Inferior parietal cortex (tissue), 1 donor: ENCODE measurements around the gene HEXIM1.

Experiments used
- DNase-seq: peaks from one replicate; pipeline ENCODE4 v3.0.0-alpha.2; 2016; ENCODE audit errors: extremely low spot score

HEXIM1 gene

GRCh38 chr17:45129426-45129939, 18.8 kb upstream of the HEXIM1 start:
- DNase-seq: no peak

DNA sequence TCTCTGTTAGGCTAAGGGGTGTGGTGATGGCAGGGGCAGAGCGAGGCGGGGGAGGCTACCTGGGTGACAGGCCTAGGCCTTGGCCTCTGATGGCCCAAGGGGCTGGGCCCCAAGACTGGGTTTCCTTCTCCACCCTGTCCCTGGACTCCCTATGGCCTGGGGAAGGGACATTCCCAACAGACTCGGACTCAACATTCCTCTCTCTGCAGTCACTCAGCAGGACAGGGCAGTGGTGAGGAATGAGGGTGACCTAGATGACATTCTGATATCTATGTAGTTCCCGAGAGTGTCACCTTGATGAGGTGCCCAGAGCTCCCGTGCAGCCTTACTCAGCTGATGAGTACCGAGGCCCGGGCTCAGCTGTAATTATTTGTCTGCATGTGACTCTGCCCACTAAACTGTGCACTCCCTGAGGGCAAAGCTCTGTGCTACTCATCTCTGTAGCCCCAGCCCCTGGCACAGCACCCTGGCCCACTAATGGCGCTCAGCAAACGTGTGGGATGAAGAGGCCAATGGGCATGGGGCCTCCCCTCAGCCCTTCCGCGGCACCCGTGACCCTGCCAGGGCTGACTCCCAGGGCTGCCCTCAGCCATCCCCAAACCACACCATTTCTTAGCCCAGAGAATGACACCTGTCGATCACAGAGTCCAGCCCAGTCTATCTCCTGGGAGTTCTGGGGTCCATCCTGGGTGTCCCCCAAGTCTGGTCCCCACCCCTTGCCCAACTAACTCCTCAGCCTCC, 18.2 kb upstream of the HEXIM1 start:
- DNase-seq: no peak

GRCh38 chr17:45130681-45131615, 17.3 kb upstream of the HEXIM1 start:
- no peak for DNase-seq

DNA sequence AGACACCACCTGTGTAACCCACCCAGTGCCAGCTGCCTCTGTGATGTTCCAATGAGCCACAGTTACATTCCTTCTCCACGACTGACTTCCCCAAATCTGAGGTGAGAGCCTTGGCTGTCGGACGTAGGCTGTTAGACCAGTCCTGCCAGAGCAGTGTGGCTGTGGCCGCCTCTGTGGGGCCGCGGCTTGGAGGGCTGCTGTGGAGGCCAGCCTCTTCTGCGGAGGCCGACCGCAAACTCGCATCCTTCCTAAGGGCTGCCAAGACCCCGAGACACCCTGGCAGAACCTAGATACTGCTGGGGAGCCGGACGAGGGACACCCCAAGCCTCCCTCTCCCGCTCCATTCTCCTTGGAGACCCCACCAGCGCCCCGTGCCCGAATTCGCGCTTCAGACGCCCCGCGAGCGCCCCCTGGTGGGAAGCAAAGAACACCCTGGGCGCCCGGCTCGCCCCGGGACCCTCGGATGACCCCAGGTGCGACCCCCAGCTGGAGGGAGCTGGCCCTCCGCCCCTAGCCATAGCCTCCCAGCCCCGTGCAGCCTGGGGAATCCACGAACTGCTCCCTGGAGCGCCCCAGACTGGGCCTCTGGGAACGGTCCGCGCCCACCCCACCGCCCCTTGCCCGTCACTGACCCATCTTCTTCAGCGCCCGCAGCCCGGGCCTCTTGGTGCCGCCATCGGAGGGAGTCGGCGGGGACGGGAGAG, 16.5 kb upstream of the HEXIM1 start:
- DNase-seq: no peak

DNA sequence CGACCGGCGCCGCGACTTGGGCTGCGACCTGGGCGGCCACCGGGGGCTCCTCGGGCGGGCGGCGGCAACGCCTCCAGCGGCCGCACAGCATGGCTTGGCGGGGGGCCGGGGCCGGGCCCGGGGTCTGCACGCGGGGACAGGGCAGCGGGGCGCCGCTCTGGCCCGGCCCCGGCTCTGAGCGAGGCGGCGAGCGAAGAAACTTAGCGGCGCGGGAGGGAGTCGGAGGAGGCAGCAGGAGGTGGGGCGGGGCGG, 16.0 kb upstream of the HEXIM1 start, which contains the start of gene PLCD3:
Gene PLCD3 (minus strand): TSS at position 196 of the 252 bp plus-strand sequence. CDS start 105 bp downstream, at position 91.
- no peak for DNase-seq

DNA sequence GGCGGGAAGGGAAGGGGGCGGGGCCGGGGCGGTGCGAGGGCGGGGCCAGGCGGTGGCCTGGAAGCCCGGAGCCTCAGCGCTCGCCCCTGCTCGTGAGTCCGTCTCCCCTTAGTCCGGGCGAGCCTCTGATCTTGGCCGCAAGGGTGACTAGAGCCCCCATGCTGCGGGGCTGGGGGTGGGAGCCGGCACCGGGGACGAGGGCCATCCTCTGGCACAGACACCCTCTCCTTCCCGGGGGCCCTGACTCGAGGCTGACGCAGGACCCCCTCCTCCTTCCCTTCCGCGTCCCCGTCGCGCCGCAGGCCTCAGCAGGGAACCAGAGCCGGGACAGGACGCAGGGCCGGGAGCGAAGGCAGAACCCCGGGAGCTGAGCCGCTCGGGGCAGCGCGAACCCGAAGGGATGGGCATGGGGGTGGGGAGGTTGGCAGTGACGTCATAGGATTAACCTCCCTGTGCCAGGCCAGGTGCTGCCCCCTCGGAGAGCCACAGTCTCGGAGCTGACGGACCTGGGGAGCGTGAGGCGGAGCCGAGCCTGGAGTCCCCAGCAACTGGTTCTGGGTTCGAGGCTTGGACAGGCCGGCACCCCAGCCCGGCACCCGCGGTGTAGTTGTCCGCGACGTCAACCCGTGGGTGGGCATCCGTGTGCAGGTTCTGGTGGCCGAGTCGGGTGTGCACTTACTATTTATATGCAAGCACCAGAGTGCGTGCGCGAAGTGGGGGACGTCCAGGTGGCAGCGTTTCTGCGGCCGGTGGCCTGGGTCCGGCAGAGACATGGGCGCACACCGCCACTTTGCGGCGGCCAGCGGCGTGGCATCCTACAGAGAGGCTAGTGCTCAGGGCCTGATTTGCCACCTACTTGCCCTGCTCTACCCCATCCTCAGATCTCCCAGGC, 15.5 kb upstream of the HEXIM1 start:
- peak; percentile 60 for DNase-seq

- DNase-seq: peak; percentile 96
Measured at GRCh38 chr17:45135192-45135977, 12.9 kb upstream of the HEXIM1 start, which contains the start of gene ACBD4. Gene ACBD4 (plus strand): TSS chr17:45135687. CDS start chr17:45136145, 458 bp downstream.

DNA sequence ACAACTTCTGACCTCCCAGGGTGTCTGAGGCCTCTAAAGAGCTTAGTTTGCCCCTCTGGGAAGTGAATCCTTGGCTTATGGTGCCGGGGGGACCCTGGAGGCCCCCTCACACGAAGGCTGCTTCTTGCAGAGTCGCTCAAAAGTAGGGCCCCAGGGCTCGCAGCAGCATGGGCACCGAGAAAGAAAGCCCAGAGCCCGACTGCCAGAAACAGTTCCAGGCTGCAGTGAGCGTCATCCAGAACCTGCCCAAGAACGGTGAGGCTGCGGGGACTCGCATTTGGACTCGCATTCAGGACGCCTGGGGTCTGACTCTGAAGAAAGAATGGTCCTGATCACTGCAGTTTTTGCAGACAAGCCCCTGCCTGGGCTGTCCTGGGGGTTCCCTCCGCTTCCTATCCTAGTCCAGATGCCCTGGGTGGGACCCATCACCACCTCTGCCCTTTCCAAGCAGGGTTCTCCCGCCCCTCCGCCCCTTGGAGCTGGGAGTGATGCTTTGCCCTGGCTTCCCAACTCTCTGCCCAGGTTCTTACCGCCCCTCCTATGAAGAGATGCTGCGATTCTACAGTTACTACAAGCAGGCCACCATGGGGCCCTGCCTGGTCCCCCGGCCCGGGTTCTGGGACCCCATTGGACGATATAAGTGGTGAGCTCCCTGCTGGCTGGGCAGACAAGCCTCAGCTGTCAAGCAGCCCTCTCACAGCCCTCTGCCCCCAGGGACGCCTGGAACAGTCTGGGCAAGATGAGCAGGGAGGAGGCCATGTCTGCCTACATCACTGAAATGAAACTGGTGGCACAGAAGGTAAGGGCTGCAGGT, 12.1 kb upstream of the HEXIM1 start:
- no peak for DNase-seq

DNA sequence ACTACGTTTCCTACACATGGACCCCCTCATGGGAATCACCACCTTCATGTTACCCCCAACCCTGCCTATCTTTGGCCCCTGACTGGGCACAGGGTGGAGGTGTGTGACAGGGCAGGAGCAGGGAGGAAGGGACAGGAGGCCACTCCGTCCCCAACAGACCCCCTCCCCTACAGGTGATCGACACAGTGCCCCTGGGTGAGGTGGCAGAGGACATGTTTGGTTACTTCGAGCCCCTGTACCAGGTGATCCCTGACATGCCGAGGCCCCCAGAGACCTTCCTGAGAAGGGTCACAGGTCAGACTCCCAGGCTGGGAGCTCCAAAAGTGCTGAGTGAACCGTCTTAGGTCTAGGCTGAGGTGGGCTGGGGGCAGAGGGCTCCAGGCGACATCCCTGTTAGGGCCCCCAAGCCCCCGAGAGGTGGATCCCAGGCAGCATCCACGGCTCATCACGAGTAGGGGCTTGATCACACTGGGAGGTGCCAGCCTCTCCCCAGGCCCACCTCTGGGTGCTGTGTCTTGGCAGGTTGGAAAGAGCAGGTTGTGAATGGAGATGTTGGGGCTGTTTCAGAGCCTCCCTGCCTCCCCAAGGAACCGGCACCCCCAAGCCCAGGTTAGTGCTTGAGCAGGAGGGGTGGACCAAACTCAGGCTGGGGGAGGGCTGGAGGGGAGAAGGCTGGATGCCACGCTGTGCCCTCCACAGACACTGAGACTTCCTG, 11.3 kb upstream of the HEXIM1 start:
- no peak for DNase-seq

DNA sequence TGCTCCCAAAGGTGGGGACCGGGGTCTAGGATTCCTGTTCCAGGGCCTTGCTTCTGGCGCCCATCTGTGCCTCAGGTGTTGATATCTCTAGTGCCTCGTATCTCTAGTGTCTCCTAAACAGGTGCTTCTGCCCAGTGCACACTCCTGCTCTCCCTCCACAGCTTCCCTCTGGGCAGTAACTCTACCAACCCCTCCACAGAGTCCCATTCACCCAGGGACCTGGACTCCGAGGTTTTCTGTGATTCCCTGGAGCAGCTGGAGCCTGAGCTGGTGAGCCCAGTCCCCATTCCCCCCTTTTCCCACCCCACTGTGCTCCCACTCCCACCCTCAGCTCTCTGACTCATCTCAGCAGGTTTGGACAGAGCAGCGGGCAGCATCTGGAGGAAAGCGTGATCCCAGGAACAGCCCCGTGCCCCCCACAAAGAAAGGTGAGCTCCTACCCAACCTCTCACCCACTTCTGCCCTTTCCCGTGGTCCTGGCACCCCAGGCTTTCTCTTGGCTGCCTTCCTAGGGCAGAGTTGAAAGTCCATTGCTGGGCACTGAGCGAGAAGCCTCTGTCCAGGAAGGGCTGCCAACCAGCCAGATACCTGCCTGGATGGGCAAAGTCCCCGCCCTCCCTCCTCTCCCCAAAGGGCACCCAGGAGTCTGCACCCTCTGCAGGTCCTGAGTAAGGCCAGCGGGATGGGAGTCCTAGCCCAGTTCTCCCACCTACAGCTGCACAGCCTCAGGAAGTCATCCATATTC, 10.5 kb upstream of the HEXIM1 start:
- no peak for DNase-seq

GRCh38 chr17:45138911-45139532, 9.3 kb upstream of the HEXIM1 start:
- no peak for DNase-seq

DNA sequence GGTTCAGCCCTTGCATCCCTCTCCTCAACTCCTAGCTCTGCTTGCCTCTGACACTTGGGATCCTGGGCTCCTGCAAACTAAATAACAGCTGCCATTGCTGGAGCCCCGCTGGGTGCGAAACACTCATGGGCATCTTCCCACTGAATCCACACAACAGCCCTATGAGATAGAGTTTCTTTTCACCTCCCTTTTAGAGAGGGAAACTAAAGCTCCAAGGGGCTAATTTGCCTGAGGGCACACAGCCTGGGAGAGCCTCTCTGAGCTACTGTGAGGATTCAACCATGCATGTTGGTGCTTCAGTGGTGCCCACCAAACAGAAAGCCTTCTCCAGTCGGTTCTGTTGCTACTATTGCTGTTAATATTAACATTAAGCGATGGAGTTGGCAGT, 8.7 kb upstream of the HEXIM1 start:
- DNase-seq: no peak

GRCh38 chr17:45143094-45143670, 5.1 kb upstream of the HEXIM1 start:
- no peak for DNase-seq

GRCh38 chr17:45143767-45144198, 4.5 kb upstream of the HEXIM1 start:
- peak; percentile 13 for DNase-seq

DNA sequence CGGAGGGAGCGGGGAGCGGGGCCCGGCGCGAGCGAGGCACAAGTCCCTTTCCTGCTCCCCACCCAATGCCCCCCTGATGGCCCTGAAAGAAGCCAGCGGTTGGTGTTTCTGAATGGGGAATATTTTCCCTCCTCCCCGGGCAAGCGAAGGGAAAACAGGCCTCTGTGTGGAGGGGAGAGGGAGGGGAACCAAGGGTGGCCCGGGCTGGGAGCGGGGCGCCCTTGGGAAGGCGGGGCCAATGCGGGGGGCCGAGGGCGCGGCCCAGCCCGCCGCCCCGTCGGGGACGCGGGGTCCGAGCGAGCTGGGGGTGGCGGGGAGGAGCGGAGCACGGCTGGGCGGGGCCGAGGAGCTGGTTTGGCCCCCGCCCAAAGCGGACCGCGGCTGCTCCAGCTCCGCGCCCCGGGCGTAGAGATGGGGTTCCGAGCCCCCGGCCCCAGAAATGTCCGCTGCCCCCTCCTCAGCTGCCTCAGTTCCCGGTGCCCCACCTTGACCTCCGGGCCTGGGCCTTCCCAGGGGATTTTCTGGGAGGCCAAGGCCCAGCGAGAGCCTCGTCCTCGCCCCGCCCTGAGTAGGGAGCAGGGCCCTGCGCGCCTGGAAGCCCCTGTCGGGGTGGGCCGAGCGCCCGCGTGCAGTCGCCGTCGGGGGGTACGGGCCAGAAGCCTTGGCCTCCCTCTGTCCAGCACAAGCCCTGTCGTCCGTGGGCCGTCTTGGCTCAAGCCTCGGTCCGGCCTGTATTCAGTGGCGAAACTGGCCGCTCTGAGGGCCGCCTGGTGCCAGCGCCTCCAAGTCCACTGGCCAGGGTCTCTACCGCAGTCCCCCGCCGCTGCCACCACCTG, 3.9 kb upstream of the HEXIM1 start:
- DNase-seq: no peak

GRCh38 chr17:45145035-45145389, 3.3 kb upstream of the HEXIM1 start:
- no peak for DNase-seq
